Right atrium auricular region (tissue), 2 donors: ENCODE results near the gene YTHDF1. TPM values are rescaled to one million over a fixed set of nuclear protein-coding genes. Genes with fewer than 3 reads are reported as not detected.

Source experiments
- DNase-seq: peaks from one replicate; pipeline ENCODE4 v3.0.0-alpha.2; 2019; ENCODE audit warnings: low spot score
- H3K27ac ChIP-seq, 2 donors: fragments of 200-600 bp; sonication (generic); 1 replicate in 1 of 2; 2 replicates in 1 of 2; pipeline ENCODE4 v1.5.1; 2016 to 2019
- H3K27me3 ChIP-seq, 2 donors: fragments of 200-600 bp; sonication (generic); one replicate each; pipeline versions ENCODE4 v1.5.1 to v1.6.0; 2017 to 2019
- H3K36me3 ChIP-seq: fragments of 200-600 bp; sonication (generic); one replicate; pipeline ENCODE4 v1.5.1; 2016
- H3K4me1 ChIP-seq, 2 donors: fragments of 200-600 bp; sonication (generic); one replicate each; pipeline versions ENCODE4 v1.5.1 to v1.6.0; 2017 to 2019
- H3K4me3 ChIP-seq, 2 donors: fragments of 200-600 bp; sonication (generic); 1 replicate in 1 of 2; 2 replicates in 1 of 2; pipeline ENCODE4 v1.5.1; 2017 to 2019; ENCODE audit warnings: mild to moderate bottlenecking in 1 of 2, moderate library complexity in 1 of 2
- H3K9me3 ChIP-seq, 2 donors: fragments of 200-600 bp; sonication (generic); one replicate each; pipeline ENCODE4 v1.5.1; 2019
- CTCF ChIP-seq, 2 donors: fragments of 200-600 bp; sonication (generic); IDR thresholded peaks; one replicate each; pipeline ENCODE4 v1.5.1; 2019; ENCODE audit warnings: antibody characterized with exemption in 2 of 2
- total RNA-seq, 2 donors: library from RNA; depleted of rRNA; stranded (reverse); fragments of >200 nt; gene quantifications; one replicate each; pipeline ENCODE4 v1.1.0, GENCODE V29; 2016

The YTHDF1 gene
- total RNA-seq, 2 donors from 2014 or later = 15.7 to 26.1 TPM

- Histone ChIP-seq H3K27me3 (no peaks in the 10 kb centered on the region), H3K27ac (no peak overlapping the region), H3K9me3 (no peaks in the 10 kb centered on the region), H3K4me1 (no peaks in the 10 kb centered on the region), H3K36me3 (no peaks in the 10 kb centered on the region), H3K4me3 (no peak overlapping the region)
- TF ChIP-seq CTCF (IDR thresholded peaks at IDR 0.05) = no peak
- DNase-seq = no peak
Measured at GRCh38 chr20:63236116-63236837, 20.3 kb upstream of the YTHDF1 start.

DNA sequence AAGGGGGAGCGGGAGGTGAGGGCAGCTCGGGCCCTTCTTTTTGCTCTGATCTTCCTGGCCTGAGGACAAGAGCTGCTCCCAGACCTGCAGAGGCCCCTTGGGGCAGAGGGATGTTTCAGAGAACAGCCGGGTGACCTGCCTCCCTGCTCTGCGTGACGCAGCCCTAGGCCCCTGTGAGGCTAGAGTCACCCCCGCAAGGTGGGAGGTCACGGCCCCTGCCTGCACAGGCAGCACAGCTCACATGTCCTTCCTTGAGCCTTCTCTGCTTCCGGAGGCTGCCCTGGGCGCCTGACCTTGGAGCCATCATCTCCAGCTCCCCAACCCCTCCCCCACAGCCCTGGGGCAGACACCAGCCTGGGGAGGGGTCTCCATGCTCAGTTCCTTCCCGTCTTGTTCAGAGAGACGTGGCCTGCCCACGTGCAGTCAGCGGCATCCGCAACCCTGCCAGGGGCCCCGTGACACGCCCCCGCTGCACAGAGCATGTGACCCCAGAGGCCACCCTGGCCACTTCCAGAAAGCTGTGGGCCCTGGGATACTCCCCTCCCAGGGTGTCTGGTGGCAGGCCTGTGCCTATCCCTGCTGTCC is 19.6 kb upstream of the YTHDF1 start, which contains the start of gene BIRC7:
BIRC7 (plus strand) TSS at position 507 of the 585 bp plus-strand sequence. CDS start 192 bp downstream, outside the sequence.
- Histone ChIP-seq H3K9me3 (no peaks in the 10 kb centered on the region), H3K27me3 (no peaks in the 10 kb centered on the region), H3K4me1 (peaks cover 0 to 6% of the 10 kb centered on the region in 2 donors), H3K27ac (no peak within 1 kb of the TSS), H3K36me3 (no peaks in the 10 kb centered on the region), H3K4me3 (no peak within 1 kb of the TSS)
- no peak for TF ChIP-seq CTCF (IDR thresholded peaks at IDR 0.05)
- no peak for DNase-seq

- H3K36me3 ChIP-seq = no peaks in the 10 kb centered on the region
- no peaks in the 10 kb centered on the region for H3K9me3 ChIP-seq
- DNase-seq = no peak
- peak in 1 of 2 donors; percentile 35 for TF ChIP-seq CTCF (IDR thresholded peaks at IDR 0.05)
- H3K4me3 ChIP-seq = no peak overlapping the region
- H3K4me1 ChIP-seq = peaks cover 0 to 7% of the 10 kb centered on the region in 2 donors
- H3K27ac ChIP-seq = no peak overlapping the region
- H3K27me3 ChIP-seq = no peaks in the 10 kb centered on the region
Measured at GRCh38 chr20:63234693-63235398, 18.9 kb upstream of the YTHDF1 start.

DNA sequence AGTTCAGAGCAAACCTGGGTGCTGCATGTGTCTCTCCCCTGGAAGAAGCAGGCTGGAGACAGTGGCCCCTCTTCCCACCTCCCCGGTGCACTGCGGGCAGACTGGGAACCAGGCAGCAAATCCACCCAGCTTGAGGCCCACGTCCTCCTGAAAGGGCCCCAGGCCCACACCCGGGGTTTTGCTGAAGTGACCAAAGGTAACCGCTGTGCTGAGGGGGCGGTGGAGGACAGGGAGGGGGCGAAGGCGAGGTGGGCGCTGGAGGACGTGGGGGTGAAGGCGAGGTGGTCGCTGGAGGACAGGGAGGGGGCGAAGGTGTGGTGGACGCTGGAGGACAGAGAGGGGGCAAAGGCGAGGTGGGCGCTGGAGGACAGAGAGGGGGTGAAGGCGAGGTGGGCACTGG is 18.0 kb upstream of the YTHDF1 start:
- Histone ChIP-seq H3K9me3 (no peaks in the 10 kb centered on the region), H3K4me3 (no peak overlapping the region), H3K27ac (no peak overlapping the region), H3K36me3 (no peaks in the 10 kb centered on the region), H3K4me1 (peaks cover 0 to 7% of the 10 kb centered on the region in 2 donors), H3K27me3 (no peaks in the 10 kb centered on the region)
- no peak for TF ChIP-seq CTCF (IDR thresholded peaks at IDR 0.05)
- DNase-seq = no peak

DNA sequence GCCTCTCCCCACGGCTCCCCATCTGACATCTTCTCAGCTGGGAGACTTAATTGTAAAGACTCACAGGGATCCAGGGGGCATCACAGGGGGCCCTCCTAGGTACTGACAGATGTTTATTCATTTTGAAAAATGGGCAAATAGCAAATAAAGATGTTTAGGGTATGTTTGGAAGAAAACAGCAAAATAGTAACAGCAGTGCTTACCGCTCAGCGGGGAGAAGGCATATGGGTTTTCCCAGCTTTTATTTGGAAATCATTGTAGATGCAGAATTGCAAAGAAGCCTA is 17.1 kb upstream of the YTHDF1 start:
- Histone ChIP-seq H3K4me3 (no peak overlapping the region), H3K27me3 (no peaks in the 10 kb centered on the region), H3K9me3 (no peaks in the 10 kb centered on the region), H3K36me3 (no peaks in the 10 kb centered on the region), H3K27ac (no peak overlapping the region), H3K4me1 (peaks cover 0 to 7% of the 10 kb centered on the region in 2 donors)
- no peak for DNase-seq
- TF ChIP-seq CTCF (IDR thresholded peaks at IDR 0.05) = no peak
